WERI-Rb-1 (cell line): Measurements from ENCODE around the gene PGM2.

Source experiments
- DNase-seq: peaks from one replicate; pipeline ENCODE4 v3.0.0-alpha.2; 2020
- H3K27ac ChIP-seq: fragments of 250-450 bp; sonication (Bioruptor Pico); 2 replicates; pipeline ENCODE4 v1.5.1; 2020; ENCODE audit warnings: mild to moderate bottlenecking, moderate library complexity
- H3K27me3 ChIP-seq: fragments of 250-450 bp; sonication (Bioruptor Pico); 2 replicates; pipeline ENCODE4 v1.5.1; 2021; ENCODE audit warnings: mild to moderate bottlenecking, low read depth, moderate library complexity; ENCODE audit not compliant: insufficient read depth, severe bottlenecking
- H3K36me3 ChIP-seq: fragments of 250-450 bp; sonication (Bioruptor Pico); 2 replicates; pipeline ENCODE4 v1.5.1; 2020; ENCODE audit warnings: mild to moderate bottlenecking, moderate library complexity
- H3K4me3 ChIP-seq: 2 replicates; pipeline ENCODE4 v1.5.1; 2011; ENCODE audit warnings: low read depth, mild to moderate bottlenecking, control low read depth, low read length
- H3K9me3 ChIP-seq: fragments of 250-450 bp; sonication (Bioruptor Pico); 2 replicates; pipeline ENCODE4 v1.5.1; 2021; ENCODE audit warnings: mild to moderate bottlenecking, moderate library complexity; ENCODE audit not compliant: severe bottlenecking
- TF ChIP-seq, protein P1 (sequence below): IDR thresholded peaks from 2 replicates; pipeline ENCODE4 v1.5.1; 2011; ENCODE audit warnings: low read depth, mild to moderate bottlenecking, control low read depth, inconsistent platforms, low read length

Gene PGM2

DNA sequence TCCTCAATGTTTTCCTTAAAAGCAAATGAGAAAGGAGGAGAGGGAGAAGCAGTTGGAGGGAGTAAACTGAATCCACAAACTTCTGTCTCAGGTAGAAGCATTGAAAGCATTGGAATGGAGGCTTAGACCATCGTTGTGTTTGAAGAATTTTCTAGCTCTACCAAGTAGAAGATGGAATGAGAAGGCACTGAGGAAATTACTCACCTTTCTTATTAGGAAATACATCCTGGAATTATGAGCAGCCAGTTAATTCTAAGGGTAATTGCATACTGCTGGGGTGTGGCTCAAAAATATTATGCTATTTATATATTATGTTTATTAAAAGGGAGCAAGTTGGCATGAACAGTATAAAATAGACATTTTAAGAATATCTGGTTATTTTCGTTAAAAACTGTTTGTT lies 12.9 kb downstream of the PGM2 start:
- H3K9me3 ChIP-seq = no peaks in the 10 kb centered on the region
- DNase-seq = no peak
- no peaks in the 10 kb centered on the region for H3K27me3 ChIP-seq
- no peak overlapping the region for H3K27ac ChIP-seq
- peaks cover 66% of the 10 kb centered on the region for H3K36me3 ChIP-seq
- no peak overlapping the region for H3K4me3 ChIP-seq
- TF ChIP-seq, protein P1, sequence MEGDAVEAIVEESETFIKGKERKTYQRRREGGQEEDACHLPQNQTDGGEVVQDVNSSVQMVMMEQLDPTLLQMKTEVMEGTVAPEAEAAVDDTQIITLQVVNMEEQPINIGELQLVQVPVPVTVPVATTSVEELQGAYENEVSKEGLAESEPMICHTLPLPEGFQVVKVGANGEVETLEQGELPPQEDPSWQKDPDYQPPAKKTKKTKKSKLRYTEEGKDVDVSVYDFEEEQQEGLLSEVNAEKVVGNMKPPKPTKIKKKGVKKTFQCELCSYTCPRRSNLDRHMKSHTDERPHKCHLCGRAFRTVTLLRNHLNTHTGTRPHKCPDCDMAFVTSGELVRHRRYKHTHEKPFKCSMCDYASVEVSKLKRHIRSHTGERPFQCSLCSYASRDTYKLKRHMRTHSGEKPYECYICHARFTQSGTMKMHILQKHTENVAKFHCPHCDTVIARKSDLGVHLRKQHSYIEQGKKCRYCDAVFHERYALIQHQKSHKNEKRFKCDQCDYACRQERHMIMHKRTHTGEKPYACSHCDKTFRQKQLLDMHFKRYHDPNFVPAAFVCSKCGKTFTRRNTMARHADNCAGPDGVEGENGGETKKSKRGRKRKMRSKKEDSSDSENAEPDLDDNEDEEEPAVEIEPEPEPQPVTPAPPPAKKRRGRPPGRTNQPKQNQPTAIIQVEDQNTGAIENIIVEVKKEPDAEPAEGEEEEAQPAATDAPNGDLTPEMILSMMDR = no peak

DNA sequence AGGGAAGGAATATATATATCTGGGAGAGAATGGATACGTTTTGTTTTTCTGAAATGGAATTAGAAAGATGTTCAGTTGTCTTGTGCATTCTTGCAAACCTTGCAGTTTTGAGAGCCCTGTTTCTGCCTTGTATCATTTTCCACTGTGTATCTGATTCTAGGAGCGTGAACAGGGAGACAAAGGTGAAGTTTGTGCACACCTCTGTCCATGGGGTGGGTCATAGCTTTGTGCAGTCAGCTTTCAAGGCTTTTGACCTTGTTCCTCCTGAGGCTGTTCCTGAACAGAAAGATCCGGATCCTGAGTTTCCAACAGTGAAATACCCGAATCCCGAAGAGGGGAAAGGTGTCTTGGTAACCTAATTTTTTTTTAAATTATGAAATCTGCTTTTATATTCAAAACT lies 17.7 kb downstream of the PGM2 start:
- DNase-seq = no peak
- H3K9me3 ChIP-seq = no peaks in the 10 kb centered on the region
- peaks cover 60% of the 10 kb centered on the region for H3K36me3 ChIP-seq
- H3K4me3 ChIP-seq = no peak overlapping the region
- TF ChIP-seq, protein P1 = no peak
- no peak overlapping the region for H3K27ac ChIP-seq
- no peaks in the 10 kb centered on the region for H3K27me3 ChIP-seq

DNA sequence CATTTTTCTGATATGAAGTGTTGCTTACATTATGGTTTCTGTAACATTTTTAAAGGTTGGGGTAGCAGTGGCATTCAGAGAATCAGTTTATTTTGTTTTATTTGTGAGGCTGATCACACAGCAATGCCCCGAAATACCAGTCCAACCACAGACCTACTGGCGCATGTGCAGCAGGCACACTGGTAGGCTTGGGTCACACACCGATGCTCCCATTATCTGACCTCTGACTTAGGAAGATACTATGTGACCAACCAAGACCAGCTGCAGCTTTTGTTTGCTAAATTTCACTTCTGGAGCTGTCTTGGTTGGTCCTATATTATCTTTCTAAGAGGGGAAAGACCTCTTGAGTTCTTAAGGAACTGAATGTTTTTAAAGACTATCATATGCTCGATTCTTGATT lies 18.7 kb downstream of the PGM2 start:
- no peak for DNase-seq
- TF ChIP-seq, protein P1 = no peak
- H3K4me3 ChIP-seq = no peak overlapping the region
- H3K27ac ChIP-seq = no peak overlapping the region
- no peaks in the 10 kb centered on the region for H3K9me3 ChIP-seq
- H3K36me3 ChIP-seq = peaks cover 61% of the 10 kb centered on the region
- H3K27me3 ChIP-seq = no peaks in the 10 kb centered on the region

DNA sequence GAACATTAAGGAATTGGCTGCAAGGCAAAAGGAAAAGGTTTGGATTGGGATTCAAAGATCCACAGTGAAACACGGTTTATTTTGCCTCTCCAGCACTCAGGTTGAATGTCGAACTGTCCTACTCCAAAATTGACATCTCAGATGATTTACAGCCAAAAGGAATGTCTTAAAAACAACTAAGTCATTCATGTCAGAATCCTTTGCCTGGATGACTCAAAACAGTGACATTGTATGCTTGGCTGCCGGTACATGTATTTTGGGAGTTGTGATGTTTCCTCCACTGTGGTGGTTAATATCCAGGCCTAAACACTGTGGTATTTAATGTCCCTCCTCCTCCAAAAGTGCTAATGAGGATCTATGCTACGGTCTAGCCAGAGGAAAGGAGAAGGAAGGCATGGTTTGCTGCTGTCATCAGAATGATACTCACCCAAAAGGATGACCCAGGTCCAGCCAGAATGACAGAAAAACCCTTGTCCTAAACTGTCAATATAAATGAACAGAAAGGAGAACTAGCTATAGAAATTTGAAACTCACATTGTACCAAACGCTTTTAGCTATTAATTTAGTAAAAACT lies 20.9 kb downstream of the PGM2 start:
- Histone ChIP-seq H3K27ac (no peak overlapping the region), H3K36me3 (peaks cover 61% of the 10 kb centered on the region), H3K4me3 (no peak overlapping the region), H3K27me3 (no peaks in the 10 kb centered on the region), H3K9me3 (no peaks in the 10 kb centered on the region)
- DNase-seq = no peak
- TF ChIP-seq, protein P1 = no peak

DNA sequence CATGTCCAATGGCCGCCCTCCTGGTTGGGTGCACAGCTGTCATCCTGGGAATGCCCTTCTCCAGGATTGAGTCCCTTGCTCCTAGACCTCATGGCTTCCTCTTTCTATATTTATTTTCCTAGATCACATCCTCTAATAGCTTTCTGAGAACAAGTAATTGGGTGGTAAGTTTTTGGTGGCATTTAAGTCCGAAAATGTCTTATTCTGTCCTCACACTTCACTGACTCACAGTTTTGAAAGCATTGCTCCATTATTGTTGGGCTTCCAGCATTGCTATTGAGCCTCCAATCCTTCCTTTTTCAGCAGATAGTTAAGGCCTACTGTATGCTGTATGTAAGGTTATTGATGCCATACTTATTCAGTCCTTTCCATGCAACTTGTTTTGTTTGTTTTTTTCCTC lies 25.9 kb downstream of the PGM2 start:
- Histone ChIP-seq H3K27me3 (no peaks in the 10 kb centered on the region), H3K4me3 (no peak overlapping the region), H3K9me3 (no peaks in the 10 kb centered on the region), H3K27ac (no peak overlapping the region), H3K36me3 (peaks cover 52% of the 10 kb centered on the region)
- DNase-seq = no peak
- TF ChIP-seq, protein P1 = no peak

DNA sequence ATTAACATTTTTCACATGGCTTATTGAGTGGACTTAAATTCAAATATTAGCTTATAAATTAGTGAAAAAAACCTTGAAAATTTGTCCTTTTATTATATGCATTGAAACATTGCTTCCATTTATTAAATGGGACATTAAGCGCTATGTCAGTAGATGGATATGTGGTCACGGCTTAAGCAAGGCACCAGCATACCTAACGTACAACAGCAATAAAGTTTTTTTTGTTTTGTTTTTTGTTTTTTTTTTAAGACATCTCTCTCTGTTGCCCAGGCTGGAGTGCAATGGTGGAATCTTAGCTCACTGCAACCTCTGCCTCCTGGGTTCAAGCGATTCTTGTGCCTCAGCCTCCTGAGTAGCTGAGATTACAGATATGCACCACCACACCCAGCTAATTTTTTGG lies 31.6 kb downstream of the PGM2 start:
- Histone ChIP-seq H3K4me3 (no peak overlapping the region), H3K36me3 (peaks cover 37% of the 10 kb centered on the region), H3K27ac (no peak overlapping the region), H3K9me3 (no peaks in the 10 kb centered on the region), H3K27me3 (no peaks in the 10 kb centered on the region)
- TF ChIP-seq, protein P1 = no peak
- DNase-seq = no peak
